Measurements from ENCODE around the gene P2RY4.
"Not testable (repeated sequence)": the region's sequence is repeated elsewhere in the genome, so short reads cannot be mapped to it uniquely, and the experiment has no call there.

Gene P2RY4

GRCh38 chrX:70243601-70244000 lies 16.4 kb downstream of the P2RY4 start:
- DNase-seq (ENCODE audit: low read depth in 2 of 2) = not testable (repeated sequence)

- DNase-seq (ENCODE audit: low read depth in 2 of 2) = no peak
Measured at GRCh38 chrX:70241501-70241900, 18.5 kb downstream of the P2RY4 start.

- no peak for DNase-seq (ENCODE audit: low read depth in 2 of 2)
Measured at GRCh38 chrX:70240751-70241150, 19.3 kb downstream of the P2RY4 start.

GRCh38 chrX:70234355-70234754 lies 25.6 kb downstream of the P2RY4 start, which contains the start of gene AWAT1:
Gene AWAT1 (plus strand): TSS chrX:70234655. CDS start chrX:70234696, 41 bp downstream.
- no peak for DNase-seq (ENCODE audit: low read depth in 2 of 2)

- no peak for DNase-seq (ENCODE audit: low read depth in 2 of 2)
Measured at GRCh38 chrX:70231666-70232065, 28.3 kb downstream of the P2RY4 start.

GRCh38 chrX:70226687-70227086 lies 33.3 kb downstream of the P2RY4 start:
- DNase-seq (ENCODE audit: low read depth in 2 of 2) = no peak

GRCh38 chrX:70226048-70226447 lies 34.0 kb downstream of the P2RY4 start:
- DNase-seq (ENCODE audit: low read depth in 2 of 2) = no peak

- DNase-seq (ENCODE audit: low read depth in 2 of 2) = no peak
Measured at GRCh38 chrX:70219938-70220764, 39.9 kb downstream of the P2RY4 start.

- DNase-seq (ENCODE audit: low read depth in 2 of 2) = not testable (repeated sequence)
Measured at GRCh38 chrX:70209570-70209969, 50.4 kb downstream of the P2RY4 start.

- no peak for DNase-seq (ENCODE audit: low read depth in 2 of 2)
Measured at GRCh38 chrX:70208479-70208878, 51.5 kb downstream of the P2RY4 start.

Measured in stimulated activated CD4-positive, alpha-beta T cell treated with anti-CD3 and anti-CD28 coated beads, Interleukin-1b, Interleukin-23, amount 100 ng/mL, for 1 hour (primary cell).